Brain microvascular endothelial cell (primary cell): ENCODE results near the gene GPR156.

Experiments
- DNase-seq: peaks from one replicate; pipeline ENCODE4 v3.0.0-alpha.2; 2020
- H3K27ac ChIP-seq: fragments of 250-450 bp; sonication (Bioruptor Pico); 2 replicates; pipeline ENCODE4 v1.5.1; 2020; ENCODE audit warnings: mild to moderate bottlenecking, moderate library complexity
- H3K27me3 ChIP-seq: fragments of 250-450 bp; sonication (Bioruptor Pico); replicated peaks from 2 replicates; pipeline ENCODE4 v1.5.1; 2020; ENCODE audit warnings: mild to moderate bottlenecking
- H3K36me3 ChIP-seq: fragments of 250-450 bp; sonication (Bioruptor Pico); replicated peaks from 2 replicates; pipeline ENCODE4 v1.5.1; 2020; ENCODE audit warnings: mild to moderate bottlenecking
- H3K4me3 ChIP-seq: 2 replicates; pipeline ENCODE4 v1.5.1; 2011; ENCODE audit warnings: low read depth, mild to moderate bottlenecking, control low read depth, low read length, moderate library complexity
- in situ Hi-C: cut with HindIII; loops from 2 replicates; pipeline ENCODE4 v1.10.0; 2017; ENCODE audit warnings: low sequenced_read_pairs, low pct_ligation_motif_present
- TF ChIP-seq, protein P1 (sequence below): IDR thresholded peaks from 2 replicates; pipeline ENCODE4 v1.5.1; 2011; ENCODE audit warnings: low read depth, mild to moderate bottlenecking, moderate library complexity, low read length, control low read depth, inconsistent platforms; ENCODE audit errors: missing control alignments

The GPR156 gene

DNA sequence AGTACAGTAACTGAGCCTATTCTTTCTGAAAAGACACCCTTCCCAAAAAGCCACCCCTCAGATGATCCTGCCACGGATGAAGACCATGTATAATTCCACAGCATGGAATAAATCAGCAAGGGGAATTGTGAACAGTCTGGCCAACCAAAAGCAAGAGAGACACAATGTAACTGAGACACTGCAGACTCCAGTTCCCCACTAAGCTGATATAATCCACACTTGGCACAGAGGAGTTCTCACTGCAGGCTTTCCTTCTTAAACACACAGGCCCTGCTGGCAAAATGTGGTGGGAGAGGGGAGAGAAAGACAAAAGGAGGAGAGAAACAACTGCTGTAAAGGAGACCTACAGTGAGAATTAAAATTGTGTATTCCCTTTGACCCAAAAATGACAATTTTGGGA is 12.7 kb downstream of the GPR156 start:
- Histone ChIP-seq H3K27ac (no peak overlapping the region), H3K36me3 (no peaks in the 10 kb centered on the region), H3K4me3 (no peak overlapping the region), H3K27me3 (no peaks in the 10 kb centered on the region)
- in situ Hi-C loops: no loop called here
- TF ChIP-seq, protein P1, sequence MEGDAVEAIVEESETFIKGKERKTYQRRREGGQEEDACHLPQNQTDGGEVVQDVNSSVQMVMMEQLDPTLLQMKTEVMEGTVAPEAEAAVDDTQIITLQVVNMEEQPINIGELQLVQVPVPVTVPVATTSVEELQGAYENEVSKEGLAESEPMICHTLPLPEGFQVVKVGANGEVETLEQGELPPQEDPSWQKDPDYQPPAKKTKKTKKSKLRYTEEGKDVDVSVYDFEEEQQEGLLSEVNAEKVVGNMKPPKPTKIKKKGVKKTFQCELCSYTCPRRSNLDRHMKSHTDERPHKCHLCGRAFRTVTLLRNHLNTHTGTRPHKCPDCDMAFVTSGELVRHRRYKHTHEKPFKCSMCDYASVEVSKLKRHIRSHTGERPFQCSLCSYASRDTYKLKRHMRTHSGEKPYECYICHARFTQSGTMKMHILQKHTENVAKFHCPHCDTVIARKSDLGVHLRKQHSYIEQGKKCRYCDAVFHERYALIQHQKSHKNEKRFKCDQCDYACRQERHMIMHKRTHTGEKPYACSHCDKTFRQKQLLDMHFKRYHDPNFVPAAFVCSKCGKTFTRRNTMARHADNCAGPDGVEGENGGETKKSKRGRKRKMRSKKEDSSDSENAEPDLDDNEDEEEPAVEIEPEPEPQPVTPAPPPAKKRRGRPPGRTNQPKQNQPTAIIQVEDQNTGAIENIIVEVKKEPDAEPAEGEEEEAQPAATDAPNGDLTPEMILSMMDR: no peak
- no peak for DNase-seq

DNA sequence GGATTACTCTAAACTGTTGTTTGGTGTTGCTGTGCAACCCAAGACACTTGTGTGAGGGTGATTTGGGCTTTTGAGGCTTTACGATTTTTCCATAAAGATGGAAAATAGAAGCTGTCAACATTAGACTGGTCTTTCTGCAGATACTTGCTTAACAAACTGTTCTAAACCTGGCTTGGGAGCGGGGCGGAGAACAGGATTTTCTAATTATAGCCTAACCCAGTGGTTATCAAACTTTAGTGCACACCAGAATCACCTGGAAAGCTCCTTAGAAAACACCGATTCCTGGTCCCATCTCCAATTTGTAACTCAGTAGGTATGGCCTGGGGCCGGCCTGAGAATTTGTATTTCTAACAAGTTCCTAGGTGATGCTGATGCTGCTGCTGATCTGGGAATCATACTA is 19.0 kb downstream of the GPR156 start:
- in situ Hi-C loops: no loop called here
- no peak for DNase-seq
- TF ChIP-seq, protein P1: no peak
- no peaks in the 10 kb centered on the region for H3K27me3 ChIP-seq
- no peak overlapping the region for H3K4me3 ChIP-seq
- no peaks in the 10 kb centered on the region for H3K36me3 ChIP-seq
- H3K27ac ChIP-seq: no peak overlapping the region

DNA sequence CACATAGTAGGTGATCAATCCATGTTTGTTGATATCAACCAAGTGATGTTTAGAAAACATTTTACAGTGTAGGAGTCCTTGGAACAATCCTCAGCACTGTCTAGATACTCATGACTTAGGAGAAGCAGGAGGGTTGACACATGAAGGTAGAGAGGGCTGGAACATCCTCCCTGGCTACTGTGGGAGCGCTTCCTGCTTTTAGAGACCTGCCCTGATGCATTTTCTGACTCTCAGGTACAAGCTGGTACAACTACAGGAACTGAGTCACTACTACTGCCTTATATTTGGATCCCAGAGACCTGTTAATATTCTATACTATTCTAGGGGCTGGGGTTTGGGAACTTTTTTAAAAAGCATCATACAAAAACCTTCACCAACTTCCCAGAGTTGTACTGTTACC is 20.1 kb downstream of the GPR156 start:
- Histone ChIP-seq H3K4me3 (no peak overlapping the region), H3K36me3 (no peaks in the 10 kb centered on the region), H3K27ac (no peak overlapping the region), H3K27me3 (no peaks in the 10 kb centered on the region)
- in situ Hi-C loops: no loop called here
- TF ChIP-seq, protein P1: no peak
- no peak for DNase-seq

DNA sequence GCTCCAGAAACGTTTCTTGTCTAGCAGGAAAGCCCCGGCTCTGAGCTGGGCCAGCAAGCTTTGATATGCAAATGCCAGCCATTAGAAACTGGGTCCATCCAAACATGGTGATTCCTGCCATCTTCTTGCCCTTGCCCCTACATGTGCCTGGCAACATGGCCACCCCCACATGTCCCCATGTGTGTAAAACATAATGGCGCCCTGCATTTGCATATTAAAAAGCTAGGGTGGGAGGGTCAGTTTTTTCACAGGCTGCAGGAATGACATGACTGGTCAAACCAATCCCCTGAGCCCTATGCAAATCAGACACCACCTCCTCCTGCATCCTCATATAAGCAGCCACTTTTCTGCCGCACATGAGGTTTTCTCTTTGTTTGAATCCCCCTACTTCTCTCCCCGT is 21.2 kb downstream of the GPR156 start:
- H3K27me3 ChIP-seq: no peaks in the 10 kb centered on the region
- H3K27ac ChIP-seq: no peak overlapping the region
- no peaks in the 10 kb centered on the region for H3K36me3 ChIP-seq
- no peak overlapping the region for H3K4me3 ChIP-seq
- DNase-seq: no peak
- in situ Hi-C loops: no loop called here
- TF ChIP-seq, protein P1: no peak

DNA sequence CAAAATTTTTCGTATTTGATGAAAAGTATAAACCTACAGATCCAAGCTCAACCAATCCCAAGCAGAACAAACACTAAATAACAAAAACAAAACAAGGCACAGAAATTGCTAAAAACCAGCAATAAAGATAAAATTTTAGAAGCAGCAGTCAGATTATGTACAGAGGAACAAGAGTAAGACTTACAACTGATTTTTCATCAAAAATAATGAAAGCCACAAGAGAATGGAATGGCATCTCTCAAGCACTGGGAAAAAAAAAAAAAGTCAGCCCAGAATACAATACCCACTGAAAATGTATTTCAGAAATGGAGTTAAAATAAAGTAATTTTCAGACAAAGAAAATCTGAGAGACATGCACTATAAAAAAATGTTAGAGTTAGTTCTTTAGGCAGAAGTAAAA is 27.0 kb downstream of the GPR156 start:
- TF ChIP-seq, protein P1: no peak
- DNase-seq: no peak
- no peaks in the 10 kb centered on the region for H3K27me3 ChIP-seq
- no peaks in the 10 kb centered on the region for H3K36me3 ChIP-seq
- H3K4me3 ChIP-seq: no peak overlapping the region
- in situ Hi-C loops: no loop called here
- H3K27ac ChIP-seq: no peak overlapping the region

DNA sequence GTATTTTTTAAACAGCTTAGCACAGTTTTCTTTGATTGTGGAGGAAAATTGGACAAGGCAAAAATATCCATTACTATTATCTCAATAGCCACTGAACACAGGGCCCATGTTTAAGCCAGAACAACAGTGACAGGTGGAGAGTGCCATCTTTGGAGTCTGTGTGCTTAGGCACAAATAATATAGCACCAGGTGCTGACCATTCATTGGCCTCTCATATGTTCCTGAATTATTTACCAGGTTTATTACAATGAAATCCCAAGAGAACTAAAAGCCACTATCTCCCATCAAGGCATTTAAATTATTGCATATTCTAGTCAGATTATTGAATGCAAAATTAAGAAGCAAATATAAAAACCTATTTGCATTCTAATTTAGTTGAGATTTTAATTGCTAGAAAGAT is 39.6 kb downstream of the GPR156 start:
- TF ChIP-seq, protein P1: no peak
- in situ Hi-C loops: no loop called here
- no peak overlapping the region for H3K27ac ChIP-seq
- H3K36me3 ChIP-seq: no peaks in the 10 kb centered on the region
- no peaks in the 10 kb centered on the region for H3K27me3 ChIP-seq
- no peak for DNase-seq
- no peak overlapping the region for H3K4me3 ChIP-seq
